ENCODE data around the gene CBX4.

The CBX4 gene

DNA sequence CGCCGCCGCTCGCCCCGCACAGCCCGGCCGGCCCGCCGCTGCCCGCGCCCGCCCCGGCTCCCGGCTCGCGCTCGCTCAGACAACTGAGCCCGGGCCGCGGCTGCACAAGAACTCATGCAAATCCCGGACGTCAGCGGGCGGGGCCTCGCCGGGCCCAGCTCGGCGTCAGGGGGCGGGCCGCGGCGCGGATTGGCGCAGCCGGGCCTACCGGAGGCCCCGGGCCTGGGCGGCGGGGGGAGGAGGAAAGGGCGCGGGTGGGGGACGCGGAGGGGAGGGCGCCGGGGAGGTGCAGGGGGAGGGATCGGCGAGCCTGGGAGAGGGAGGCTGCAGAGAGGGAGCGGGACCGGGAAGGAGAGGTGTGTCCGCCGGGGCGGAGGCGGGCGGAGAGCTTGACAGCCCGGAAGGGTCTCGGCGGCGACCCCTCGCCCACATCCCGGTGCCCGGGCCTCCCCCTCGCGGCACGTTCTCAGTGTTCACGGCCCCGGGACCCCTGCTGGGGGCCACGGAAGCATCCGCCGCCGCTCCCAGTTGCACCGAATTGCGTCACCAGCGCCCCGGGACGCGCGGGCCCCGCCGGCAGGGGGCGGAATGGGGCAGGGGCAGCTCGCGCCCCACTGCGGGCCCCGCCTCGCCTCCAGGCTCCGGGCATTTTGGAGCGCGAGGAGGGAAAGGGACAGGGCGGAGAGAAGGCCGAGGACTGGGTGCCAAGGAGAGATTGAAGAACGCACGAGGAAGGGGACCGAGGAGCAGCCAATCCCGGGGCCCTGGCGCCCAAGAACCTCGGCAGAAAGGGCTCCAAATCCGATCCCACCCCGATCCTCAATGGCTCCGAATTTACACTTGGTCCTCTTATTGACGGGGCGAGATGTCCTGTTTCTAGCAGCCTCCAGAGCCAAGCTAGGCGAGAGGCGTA, at the start of gene CBX4:
TSS of gene CBX4 (minus strand) at position 85 of the 913 bp plus-strand sequence. CDS start 189 bp downstream, outside the sequence.
- peak; percentile 67 for ATAC-seq (replicated peaks; ENCODE audit: extremely low read depth, poor library complexity, severe bottlenecking)
- Mint-ChIP-seq H3K4me1 (peaks cover 35% of the 10 kb centered on the region), H3K27me3 (peaks cover 22% of the 10 kb centered on the region), H3K36me3 (ENCODE audit: insufficient read depth) (peaks cover 48% of the 10 kb centered on the region), H3K4me3 (peak within 1 kb of the TSS; percentile 98), H3K9me3 (no peaks in the 10 kb centered on the region), H3K27ac (ENCODE audit: low read depth) (peak within 1 kb of the TSS; percentile 89)
- DNase-seq (ENCODE audit: low spot score in 2 of 2): peak; percentile 61 to 74

- H3K27me3 Mint-ChIP-seq: peaks cover 78% of the 10 kb centered on the region
- ATAC-seq (replicated peaks; ENCODE audit: extremely low read depth, poor library complexity, severe bottlenecking) (no peak), DNase-seq (ENCODE audit: low spot score in 2 of 2) (no peak)
- H3K4me3 Mint-ChIP-seq: no peak overlapping the region
- H3K4me1 Mint-ChIP-seq: no peaks in the 10 kb centered on the region
- peaks cover 2% of the 10 kb centered on the region for H3K36me3 Mint-ChIP-seq (ENCODE audit: insufficient read depth)
- no peaks in the 10 kb centered on the region for H3K9me3 Mint-ChIP-seq
- no peak overlapping the region for H3K27ac Mint-ChIP-seq (ENCODE audit: low read depth)
These were observed 48.8 kb upstream of the CBX4 start for GRCh38 chr17:79888009-79888540.

- peaks cover 2% of the 10 kb centered on the region for H3K36me3 Mint-ChIP-seq (ENCODE audit: insufficient read depth)
- H3K4me3 Mint-ChIP-seq: no peak overlapping the region
- H3K4me1 Mint-ChIP-seq: no peaks in the 10 kb centered on the region
- peaks cover 78% of the 10 kb centered on the region for H3K27me3 Mint-ChIP-seq
- no peak for DNase-seq (ENCODE audit: low spot score in 2 of 2)
- H3K9me3 Mint-ChIP-seq: no peaks in the 10 kb centered on the region
- no peak overlapping the region for H3K27ac Mint-ChIP-seq (ENCODE audit: low read depth)
- no peak for ATAC-seq (replicated peaks; ENCODE audit: extremely low read depth, poor library complexity, severe bottlenecking)
These were observed 48.3 kb upstream of the CBX4 start for GRCh38 chr17:79887451-79887991.

DNA sequence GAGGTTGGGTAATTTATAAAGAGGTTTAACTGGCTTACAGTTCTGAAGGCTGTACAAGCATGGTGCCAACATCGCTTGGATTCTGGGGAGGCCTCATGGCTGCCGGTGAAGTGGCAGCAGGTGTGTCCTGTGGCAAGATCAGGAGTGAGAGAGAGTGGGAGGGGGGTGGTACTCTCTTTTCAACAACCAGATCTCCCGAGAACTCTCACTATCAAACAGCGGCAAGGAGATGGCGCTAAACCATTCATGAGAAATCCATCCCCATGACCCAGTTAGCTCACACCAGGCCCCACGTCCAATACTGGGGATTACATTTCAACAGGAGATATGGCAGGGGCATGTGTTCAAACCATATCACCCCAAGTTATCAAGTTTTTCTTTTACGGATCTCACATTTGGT, 44.0 kb upstream of the CBX4 start:
- ATAC-seq (replicated peaks; ENCODE audit: extremely low read depth, poor library complexity, severe bottlenecking) (no peak), DNase-seq (ENCODE audit: low spot score in 2 of 2) (no peak)
- no peaks in the 10 kb centered on the region for H3K36me3 Mint-ChIP-seq (ENCODE audit: insufficient read depth)
- H3K27me3 Mint-ChIP-seq: peaks cover 85% of the 10 kb centered on the region
- H3K9me3 Mint-ChIP-seq: no peaks in the 10 kb centered on the region
- H3K27ac Mint-ChIP-seq (ENCODE audit: low read depth): no peak overlapping the region
- H3K4me1 Mint-ChIP-seq: no peaks in the 10 kb centered on the region
- no peak overlapping the region for H3K4me3 Mint-ChIP-seq

- Mint-ChIP-seq H3K27ac (ENCODE audit: low read depth) (no peak overlapping the region), H3K9me3 (no peaks in the 10 kb centered on the region), H3K4me1 (no peaks in the 10 kb centered on the region), H3K36me3 (ENCODE audit: insufficient read depth) (no peaks in the 10 kb centered on the region), H3K27me3 (peaks cover 62% of the 10 kb centered on the region), H3K4me3 (no peak overlapping the region)
- DNase-seq (ENCODE audit: low spot score in 2 of 2) (no peak), ATAC-seq (replicated peaks; ENCODE audit: extremely low read depth, poor library complexity, severe bottlenecking) (no peak)
These were observed 39.2 kb upstream of the CBX4 start for GRCh38 chr17:79878329-79878947.

- H3K9me3 Mint-ChIP-seq: no peaks in the 10 kb centered on the region
- peaks cover 62% of the 10 kb centered on the region for H3K27me3 Mint-ChIP-seq
- H3K36me3 Mint-ChIP-seq (ENCODE audit: insufficient read depth): no peaks in the 10 kb centered on the region
- ATAC-seq (replicated peaks; ENCODE audit: extremely low read depth, poor library complexity, severe bottlenecking) (no peak), DNase-seq (ENCODE audit: low spot score in 2 of 2) (no peak)
- no peak overlapping the region for H3K27ac Mint-ChIP-seq (ENCODE audit: low read depth)
- H3K4me3 Mint-ChIP-seq: no peak overlapping the region
- no peaks in the 10 kb centered on the region for H3K4me1 Mint-ChIP-seq
These were observed 37.8 kb upstream of the CBX4 start for GRCh38 chr17:79877041-79877440.

GRCh38 chr17:79875511-79875910, 36.3 kb upstream of the CBX4 start:
- Mint-ChIP-seq H3K36me3 (ENCODE audit: insufficient read depth) (no peaks in the 10 kb centered on the region), H3K27ac (ENCODE audit: low read depth) (no peak overlapping the region), H3K4me3 (no peak overlapping the region), H3K4me1 (no peaks in the 10 kb centered on the region), H3K27me3 (peaks cover 57% of the 10 kb centered on the region), H3K9me3 (no peaks in the 10 kb centered on the region)
- no peak for DNase-seq (ENCODE audit: low spot score in 2 of 2)
- ATAC-seq (replicated peaks; ENCODE audit: extremely low read depth, poor library complexity, severe bottlenecking): no peak

- Mint-ChIP-seq H3K36me3 (ENCODE audit: insufficient read depth) (no peaks in the 10 kb centered on the region), H3K27ac (ENCODE audit: low read depth) (no peak overlapping the region), H3K4me1 (no peaks in the 10 kb centered on the region), H3K4me3 (no peak overlapping the region), H3K9me3 (no peaks in the 10 kb centered on the region), H3K27me3 (peaks cover 52% of the 10 kb centered on the region)
- ATAC-seq (replicated peaks; ENCODE audit: extremely low read depth, poor library complexity, severe bottlenecking) (peak; percentile 49), DNase-seq (ENCODE audit: low spot score in 2 of 2) (no peak)
These were observed 35.2 kb upstream of the CBX4 start for GRCh38 chr17:79874329-79874981.

DNA sequence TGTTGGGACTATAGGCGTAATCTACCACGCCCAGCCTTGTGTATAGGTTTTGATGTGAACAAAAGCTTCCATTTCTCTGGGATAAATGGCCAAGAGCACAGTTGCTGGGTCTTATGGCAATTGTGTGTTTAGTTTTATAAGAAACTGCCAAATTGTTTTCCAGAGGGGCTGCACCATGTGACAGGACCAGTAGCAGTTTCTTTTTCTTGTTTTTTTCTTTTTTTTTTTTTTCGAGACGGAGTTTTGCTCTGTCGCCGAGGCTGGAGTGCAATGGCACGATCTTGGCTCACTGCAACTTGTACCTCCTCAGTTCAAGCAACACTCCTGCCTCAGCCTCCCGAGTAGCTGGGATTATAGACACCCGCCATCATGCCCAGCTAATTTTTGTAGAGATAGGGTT, 34.3 kb upstream of the CBX4 start:
- no peak for DNase-seq (ENCODE audit: low spot score in 2 of 2)
- no peak for ATAC-seq (replicated peaks; ENCODE audit: extremely low read depth, poor library complexity, severe bottlenecking)
- Mint-ChIP-seq H3K4me1 (no peaks in the 10 kb centered on the region), H3K27ac (ENCODE audit: low read depth) (no peak overlapping the region), H3K27me3 (peaks cover 44% of the 10 kb centered on the region), H3K36me3 (ENCODE audit: insufficient read depth) (no peaks in the 10 kb centered on the region), H3K9me3 (no peaks in the 10 kb centered on the region), H3K4me3 (no peak overlapping the region)

GRCh38 chr17:79872762-79873161, 33.5 kb upstream of the CBX4 start:
- no peaks in the 10 kb centered on the region for H3K4me1 Mint-ChIP-seq
- no peak for DNase-seq (ENCODE audit: low spot score in 2 of 2)
- ATAC-seq (replicated peaks; ENCODE audit: extremely low read depth, poor library complexity, severe bottlenecking): no peak
- no peak overlapping the region for H3K4me3 Mint-ChIP-seq
- H3K36me3 Mint-ChIP-seq (ENCODE audit: insufficient read depth): no peaks in the 10 kb centered on the region
- H3K9me3 Mint-ChIP-seq: no peaks in the 10 kb centered on the region
- H3K27ac Mint-ChIP-seq (ENCODE audit: low read depth): no peak overlapping the region
- H3K27me3 Mint-ChIP-seq: peaks cover 35% of the 10 kb centered on the region

- Mint-ChIP-seq H3K27me3 (peaks cover 35% of the 10 kb centered on the region), H3K36me3 (ENCODE audit: insufficient read depth) (no peaks in the 10 kb centered on the region)
- no peak for ATAC-seq (replicated peaks; ENCODE audit: extremely low read depth, poor library complexity, severe bottlenecking)
These were observed 31.9 kb upstream of the CBX4 start for GRCh38 chr17:79871131-79871530.

GRCh38 chr17:79870540-79870939, 31.3 kb upstream of the CBX4 start:
- Mint-ChIP-seq H3K36me3 (ENCODE audit: insufficient read depth) (no peaks in the 10 kb centered on the region), H3K27ac (ENCODE audit: low read depth) (no peak overlapping the region)
- ATAC-seq (replicated peaks; ENCODE audit: extremely low read depth, poor library complexity, severe bottlenecking): no peak

More at GRCh38 chr17:79871131-79871530, 31.9 kb upstream of the CBX4 start:
- Mint-ChIP-seq H3K9me3 (no peaks in the 10 kb centered on the region), H3K4me3 (no peak overlapping the region), H3K4me1 (no peaks in the 10 kb centered on the region), H3K27ac (ENCODE audit: low read depth) (no peak overlapping the region)
- no peak for DNase-seq (ENCODE audit: low spot score in 2 of 2)

More at GRCh38 chr17:79870540-79870939, 31.3 kb upstream of the CBX4 start:
- Mint-ChIP-seq H3K4me1 (no peaks in the 10 kb centered on the region), H3K4me3 (no peak overlapping the region), H3K27me3 (peaks cover 41% of the 10 kb centered on the region), H3K9me3 (no peaks in the 10 kb centered on the region)
- DNase-seq (ENCODE audit: low spot score in 2 of 2): no peak
